ENCODE measurements around the gene CROCC2.

- TF ChIP-seq CTCF (IDR thresholded peaks at IDR 0.05; ENCODE audit: insufficient read depth, low read length, poor library complexity, severe bottlenecking) (no peak), EZH2phosphoT487 (conservative IDR thresholded peaks at IDR 0.05; ENCODE audit: low read length) (no peak)
These were observed 23.4 kb downstream of the CROCC2 start for GRCh38 chr2:240929364-240930095.
